Panc1 (cell line): ENCODE data around the gene PCDH15. TPM values are rescaled to one million over a fixed set of nuclear protein-coding genes. Genes with fewer than 3 reads are reported as not detected.

Experiments
- ATAC-seq: fragments of 200-7000 bp; cut with Tn5 transposase; 2 replicates; pipeline ENCODE4 v1.9.1; 2020; ENCODE audit warnings: mild to moderate bottlenecking, moderate library complexity
- BruUV-seq: library from RNA; stranded (reverse); fragments of 400-500 nt; replicated peaks from 2 replicates; lab custom pipeline; 2021; lab: Mats Ljungman, UMichigan
- CTCF ChIA-PET: fragments of 300-600 bp; sonication (Branson Sonifier 250); formaldehyde crosslinking; loops from one replicate; lab custom pipeline; 2022; ENCODE audit warnings: antibody characterized with exemption; lab: Charles Lee
- POLR2A ChIA-PET: fragments of 300-600 bp; sonication (Branson Sonifier 250); formaldehyde crosslinking; loops from one replicate; lab custom pipeline; 2022; ENCODE audit warnings: antibody characterized with exemption; lab: Charles Lee
- DNase-seq: peaks from one replicate; pipeline ENCODE4 v3.0.0-alpha.2; 2010; ENCODE audit warnings: low read depth, low spot score
- H3K27ac ChIP-seq: 2 replicates; pipeline ENCODE4 v1.5.1; 2011; ENCODE audit warnings: mild to moderate bottlenecking, low read length, inconsistent platforms
- H3K27me3 ChIP-seq: fragments of 200-500 bp; sonication (Bioruptor generic); 2 replicates; pipeline ENCODE4 v1.6.0; 2014; ENCODE audit warnings: low read length, inconsistent platforms; ENCODE audit not compliant: control insufficient read depth, insufficient read depth
- H3K36me3 ChIP-seq: fragments of 200-500 bp; sonication (Bioruptor generic); 2 replicates; pipeline ENCODE4 v1.5.1; 2014; ENCODE audit warnings: inconsistent platforms, mild to moderate bottlenecking, low read length, moderate library complexity; ENCODE audit not compliant: control insufficient read depth, insufficient read depth
- H3K4me1 ChIP-seq: 2 replicates; pipeline ENCODE4 v1.5.1; 2011; ENCODE audit warnings: inconsistent platforms, mild to moderate bottlenecking, low read length, moderate library complexity; ENCODE audit not compliant: control insufficient read depth, insufficient read depth
- H3K4me3 ChIP-seq, 2 experiments: 2 replicates each; pipeline ENCODE4 v1.5.1; 2011 to 2012; ENCODE audit warnings: low read depth in 2 of 2, low read length in 2 of 2, mild to moderate bottlenecking in 2 of 2, inconsistent platforms in 1 of 2, moderate library complexity in 1 of 2
- H3K9me3 ChIP-seq: fragments of 200-500 bp; sonication (Bioruptor generic); 2 replicates; pipeline ENCODE4 v1.5.1; 2014; ENCODE audit warnings: low read depth, mild to moderate bottlenecking, inconsistent platforms, low read length, moderate library complexity; ENCODE audit not compliant: control insufficient read depth, insufficient read depth
- CTCF ChIP-seq: fragments of 450-650 bp; IDR thresholded peaks from 2 replicates; pipeline ENCODE4 v1.5.1; 2017; ENCODE audit warnings: mild to moderate bottlenecking
- POLR2AphosphoS5 ChIP-seq: IDR thresholded peaks from 2 replicates; pipeline ENCODE4 v1.6.1; 2012; ENCODE audit warnings: mild to moderate bottlenecking, low read depth, low read length, moderate library complexity
- REST ChIP-seq, 2 experiments: IDR thresholded peaks; 2 replicates each; pipeline ENCODE4 v1.6.1; 2011 to 2012; ENCODE audit warnings: low read depth in 2 of 2, control low read depth in 1 of 2, low read length in 1 of 2, mild to moderate bottlenecking in 1 of 2, moderate library complexity in 1 of 2; ENCODE audit not compliant: insufficient read depth in 1 of 2
- SIN3A ChIP-seq: IDR thresholded peaks from 2 replicates; pipeline ENCODE4 v1.6.1; 2012; ENCODE audit warnings: low read depth, mild to moderate bottlenecking, low read length, moderate library complexity, borderline replicate concordance; ENCODE audit not compliant: insufficient read depth
- TCF7L2 ChIP-seq: IDR thresholded peaks from 2 replicates; pipeline ENCODE4 v1.6.1; 2011; ENCODE audit warnings: mild to moderate bottlenecking, low read depth, low read length, inconsistent platforms
- in situ Hi-C: cut with HindIII; loops from 2 replicates; pipeline ENCODE4 v1.10.0; 2016; ENCODE audit warnings: low sequenced_read_pairs, low pct_unique_long_range_greater_than_20kb
- intact Hi-C: fragments of 100-400 bp; cut with micrococcal nuclease; formaldehyde crosslinking; loops from one replicate; pipeline ENCODE4 v1.10.0; 2022; ENCODE audit not compliant: unreplicated experiment
- total RNA-seq: library from RNA; stranded (reverse); gene quantifications from one replicate; pipeline ENCODE4 v1.2.1, GENCODE V29; 2021; ENCODE audit not compliant: unreplicated experiment

The PCDH15 gene
- total RNA-seq, 1 experiment from 2014 or later = 0.18 TPM

GRCh38 chr10:54826994-54827560 lies 26.0 kb upstream of the PCDH15 start:
- CTCF ChIA-PET = no interaction called here
- no peaks in the 10 kb centered on the region for H3K27me3 ChIP-seq
- no peak overlapping the region for H3K27ac ChIP-seq
- no peaks in the 10 kb centered on the region for H3K4me1 ChIP-seq
- BruUV-seq = no TSS peak
- H3K4me3 ChIP-seq = no peak overlapping the region
- POLR2A ChIA-PET = no interaction called here
- intact Hi-C loops (no loop called here), in situ Hi-C loops (no loop called here)
- TF ChIP-seq SIN3A = no peak
- no peak for TF ChIP-seq CTCF
- no peak for TF ChIP-seq TCF7L2
- no peak for TF ChIP-seq POLR2AphosphoS5
- DNase-seq (no peak), ATAC-seq (no peak)
- peaks cover 3% of the 10 kb centered on the region; the same call in 1 of the 2 replicates for H3K9me3 ChIP-seq
- no peaks in the 10 kb centered on the region for H3K36me3 ChIP-seq

- DNase-seq (no peak), ATAC-seq (no peak)
- TF ChIP-seq SIN3A = no peak
- no TSS peak for BruUV-seq
- intact Hi-C loops = no loop called here
- CTCF ChIA-PET = no interaction called here
- H3K9me3 ChIP-seq = no peaks in the 10 kb centered on the region
- no peaks in the 10 kb centered on the region for H3K36me3 ChIP-seq
- H3K4me1 ChIP-seq = no peaks in the 10 kb centered on the region
- H3K27me3 ChIP-seq = no peaks in the 10 kb centered on the region
- H3K27ac ChIP-seq = no peak overlapping the region
- POLR2A ChIA-PET = no interaction called here
- in situ Hi-C loops = no loop called here
- H3K4me3 ChIP-seq = no peak overlapping the region
These were observed 14.6 kb upstream of the PCDH15 start for GRCh38 chr10:54815583-54815982.

- Histone ChIP-seq H3K9me3 (no peaks in the 10 kb centered on the region), H3K27me3 (no peaks in the 10 kb centered on the region), H3K4me3 (no peak overlapping the region), H3K4me1 (no peaks in the 10 kb centered on the region), H3K36me3 (no peaks in the 10 kb centered on the region), H3K27ac (no peak overlapping the region)
- ATAC-seq (no peak), DNase-seq (no peak)
- POLR2A ChIA-PET = interaction anchor here (0.7 kb wide), 1 partner anchor 10 kb away, joined by 5 read pairs; no protein-coding TSS in a partner anchor
- in situ Hi-C loops (no loop called here), intact Hi-C loops (no loop called here)
- BruUV-seq = no TSS peak
- CTCF ChIA-PET = no interaction called here
- no peak for TF ChIP-seq SIN3A
- TF ChIP-seq CTCF = no peak
- no peak for TF ChIP-seq REST (IDR thresholded peaks at IDR 0.05; ENCODE audit: insufficient read depth in 1 of 2, low read depth in 2 of 2, low read length in 1 of 2)
- no peak for TF ChIP-seq POLR2AphosphoS5
These were observed 7.3 kb upstream of the PCDH15 start for GRCh38 chr10:54808186-54808935.
